HT-29 (cell line): ENCODE measurements around the gene PDGFA. TPM values are rescaled to one million over a fixed set of nuclear protein-coding genes. Genes with fewer than 3 reads are reported as not detected.

Source experiments
- DNase-seq: peaks from one replicate; pipeline ENCODE4 v3.0.0-alpha.2; 2015; ENCODE audit warnings: low spot score
- total RNA-seq: library from RNA; depleted of rRNA; stranded (reverse); fragments of >200 nt; shearing (Covaris generic); gene quantifications from 2 replicates; pipeline ENCODE4 v1.2.3, GENCODE V29; 2014

Gene PDGFA
- total RNA-seq, 1 experiment from 2014 or later: 15.8 TPM

GRCh38 chr7:537911-538634 lies 18.4 kb upstream of the PDGFA start:
- peak; percentile 95 for DNase-seq

DNA sequence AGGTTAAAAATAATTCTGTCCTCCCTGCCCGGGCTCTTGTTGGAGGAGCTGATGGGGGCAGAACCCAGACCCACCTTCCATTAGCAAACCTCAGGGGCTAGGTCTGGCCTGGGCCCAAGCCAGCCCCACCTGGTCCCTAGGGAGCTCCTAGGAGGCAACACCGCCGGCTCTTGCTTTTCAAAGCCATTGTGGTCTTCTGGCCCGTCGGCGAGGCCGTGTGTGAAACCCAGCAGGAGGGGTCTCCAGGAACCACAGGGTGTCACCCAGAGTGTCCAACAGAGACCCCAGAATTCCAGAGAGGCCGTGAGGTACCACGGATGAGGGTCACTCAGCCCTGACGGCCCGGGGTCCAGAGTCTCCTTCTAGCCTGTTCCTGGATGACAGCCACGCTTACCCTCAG lies 16.6 kb upstream of the PDGFA start:
- DNase-seq: no peak

DNA sequence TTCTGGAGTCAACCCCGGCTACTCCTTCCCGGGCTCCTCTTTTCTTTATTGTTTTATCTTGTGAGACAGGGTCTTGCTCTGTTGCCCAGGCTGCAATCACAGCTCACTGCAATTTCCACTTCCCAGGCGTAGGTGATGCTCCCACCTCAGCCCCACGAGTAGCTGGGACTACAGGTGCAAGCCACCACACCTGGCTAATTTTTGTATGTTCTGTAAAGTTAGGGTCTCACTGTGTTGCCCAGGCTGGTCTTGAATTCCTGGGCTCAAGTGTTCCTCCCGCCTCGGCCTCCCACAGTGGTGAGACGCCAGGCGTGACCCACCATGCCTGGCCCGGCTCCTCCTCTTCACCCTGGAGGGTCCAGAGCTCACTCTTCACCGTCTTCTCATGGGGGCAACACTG lies 15.3 kb upstream of the PDGFA start:
- DNase-seq: no peak

- no peak for DNase-seq
These were observed 14.4 kb upstream of the PDGFA start for GRCh38 chr7:534075-534474.

DNA sequence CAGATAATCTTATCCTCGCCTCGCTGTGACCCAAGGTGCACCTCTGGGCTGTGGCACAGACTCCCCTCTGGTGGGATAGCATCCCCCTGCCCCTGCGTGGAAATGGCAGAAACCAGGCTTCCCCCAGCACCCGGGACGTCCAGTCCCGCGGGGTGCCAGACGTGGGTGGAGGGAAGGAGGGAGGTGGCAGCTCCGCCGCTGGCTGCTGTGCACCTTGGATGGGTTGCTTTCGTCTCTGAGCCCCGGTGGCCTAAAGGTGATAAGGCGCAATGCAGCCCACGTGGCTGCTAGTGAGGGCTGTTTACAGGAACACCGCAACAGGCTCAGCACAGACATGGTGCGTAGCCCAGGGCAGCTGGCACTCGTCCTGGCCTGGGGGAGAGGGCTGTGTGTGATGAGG lies 13.6 kb upstream of the PDGFA start:
- DNase-seq: no peak

GRCh38 chr7:532379-533143 lies 12.9 kb upstream of the PDGFA start:
- no peak for DNase-seq

- no peak for DNase-seq
These were observed 12.1 kb upstream of the PDGFA start for GRCh38 chr7:531777-532176.

DNA sequence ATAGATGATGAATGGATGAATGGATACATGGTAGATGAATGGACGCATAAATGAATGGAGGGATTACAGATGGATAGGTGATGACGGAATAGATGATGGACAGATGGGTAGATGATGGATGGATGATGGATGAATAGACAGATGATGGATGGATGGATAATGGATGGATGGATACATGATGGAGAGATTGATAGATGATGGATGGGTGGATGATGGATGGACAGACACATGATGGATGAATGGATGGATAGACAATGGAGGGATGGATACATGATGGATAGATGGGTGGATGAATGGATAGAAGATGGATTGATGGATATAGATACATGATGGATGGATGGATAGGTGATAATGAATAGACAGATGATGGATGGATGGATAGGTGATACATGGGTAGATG lies 8.8 kb upstream of the PDGFA start:
- DNase-seq: no peak

- DNase-seq: peak; percentile 60
These were observed 8.1 kb upstream of the PDGFA start for GRCh38 chr7:527723-528122.

DNA sequence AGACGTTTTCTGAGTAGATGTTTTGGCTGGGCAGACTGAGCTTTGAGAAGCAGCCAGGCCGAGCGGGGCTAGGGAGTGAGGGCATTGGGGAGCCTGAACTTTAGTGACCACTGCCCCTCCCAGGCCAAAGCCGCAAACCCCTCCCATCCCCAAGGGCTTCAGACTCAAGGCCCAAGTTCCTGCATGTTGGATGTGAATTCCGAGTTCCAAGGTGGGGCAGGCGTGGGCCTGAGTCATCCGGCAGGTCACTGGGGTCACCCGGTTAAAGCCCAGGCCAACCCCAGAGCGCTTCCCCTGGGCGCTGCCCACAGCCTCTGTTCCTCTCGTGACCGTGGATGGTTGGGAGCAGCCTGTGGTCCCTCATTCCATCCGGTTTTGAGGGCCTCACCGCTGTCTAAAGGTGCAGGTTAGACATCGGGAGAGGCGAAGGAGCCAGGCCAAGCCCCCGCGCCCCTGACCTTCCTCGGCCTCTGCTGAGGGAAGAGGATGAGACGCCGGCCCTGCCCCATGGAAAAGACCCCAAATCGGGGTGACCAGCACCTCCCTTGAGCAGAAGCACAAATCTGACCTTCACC lies 6.9 kb upstream of the PDGFA start:
- no peak for DNase-seq

DNA sequence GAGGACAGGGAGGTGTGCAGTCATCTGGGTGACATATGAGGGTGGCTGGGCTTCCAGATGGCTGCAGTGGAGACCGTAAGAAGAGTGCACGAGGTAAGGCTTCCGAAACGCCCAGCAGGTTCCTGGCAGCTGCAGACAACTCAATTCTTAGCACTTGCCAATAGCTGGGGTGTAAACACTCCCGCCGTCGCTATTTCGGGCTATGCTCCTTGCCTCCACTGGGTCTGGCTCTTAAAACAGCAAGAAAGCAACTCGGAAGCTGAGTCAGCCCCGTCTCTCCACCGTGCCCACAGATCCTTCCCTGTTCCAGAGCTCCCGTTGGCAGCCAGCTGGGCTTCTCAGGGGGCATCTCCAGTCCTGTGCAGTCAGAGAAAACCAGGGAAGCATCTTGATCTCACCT lies 6.1 kb upstream of the PDGFA start:
- no peak for DNase-seq

GRCh38 chr7:524800-525199 lies 5.2 kb upstream of the PDGFA start:
- DNase-seq: no peak

DNA sequence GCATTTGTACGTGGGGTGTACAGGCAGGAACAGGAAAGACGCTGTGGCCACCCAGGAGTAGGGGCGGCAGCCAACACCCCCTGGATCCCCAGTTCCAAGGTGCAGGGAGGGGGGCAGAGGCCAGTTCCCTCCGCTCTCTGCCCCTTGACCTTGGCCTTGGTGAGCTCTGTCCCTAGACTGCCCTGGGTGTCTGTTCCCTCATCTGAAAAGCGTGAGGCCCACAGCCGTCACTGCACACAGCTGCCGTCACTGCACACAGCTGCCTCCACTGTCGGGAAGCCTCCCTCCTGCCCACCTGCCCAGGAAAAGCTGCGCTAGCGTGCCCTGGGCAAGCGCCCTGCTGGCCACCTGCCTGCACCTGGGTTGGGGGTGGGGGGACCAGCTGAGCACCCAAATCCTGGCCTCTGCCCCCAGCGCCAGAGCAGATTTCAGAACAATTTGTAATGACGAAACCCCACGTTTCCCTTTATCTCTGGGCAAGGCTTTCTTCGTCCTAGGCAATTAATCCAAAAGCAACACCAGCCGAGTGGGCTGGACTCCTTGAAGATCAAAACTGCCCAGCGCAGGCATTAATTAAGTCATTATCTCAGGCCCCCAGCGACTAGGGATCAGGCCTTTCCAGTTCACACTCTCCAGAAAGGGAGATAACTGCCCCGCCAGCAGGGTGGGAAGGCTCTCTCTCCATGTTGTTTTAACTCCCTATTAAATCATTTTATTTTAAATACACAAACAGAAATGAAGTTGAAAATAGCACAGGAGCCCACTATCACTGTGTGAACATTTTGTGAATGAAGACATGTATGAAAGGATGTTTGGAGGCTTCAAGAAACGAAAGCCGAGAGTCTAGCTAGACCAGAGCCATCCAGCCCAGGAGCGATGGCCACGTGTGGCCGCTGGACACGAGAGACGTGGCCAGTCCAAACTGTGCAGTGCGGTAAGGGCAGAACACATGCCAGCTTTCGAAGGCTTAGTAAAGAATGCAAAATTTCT lies 4.0 kb upstream of the PDGFA start:
- no peak for DNase-seq

DNA sequence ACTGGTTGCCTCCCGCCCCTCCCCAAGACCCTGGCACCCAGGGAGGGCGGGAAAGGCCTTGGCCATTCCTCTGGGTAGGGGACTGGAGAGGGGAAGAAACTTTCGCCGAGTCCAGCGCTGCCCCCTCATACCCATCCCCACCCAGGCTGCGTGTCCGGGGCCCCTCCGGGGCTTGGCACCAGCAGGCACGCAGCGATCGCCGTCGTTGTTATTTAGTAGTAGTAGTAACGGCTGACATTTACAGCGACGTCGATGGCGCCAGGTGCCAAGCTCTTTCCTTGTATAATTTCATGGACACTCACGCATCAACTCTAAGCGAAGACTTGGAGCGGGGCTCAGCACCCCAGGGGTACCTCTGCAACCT lies 3.3 kb upstream of the PDGFA start:
- DNase-seq: no peak

DNA sequence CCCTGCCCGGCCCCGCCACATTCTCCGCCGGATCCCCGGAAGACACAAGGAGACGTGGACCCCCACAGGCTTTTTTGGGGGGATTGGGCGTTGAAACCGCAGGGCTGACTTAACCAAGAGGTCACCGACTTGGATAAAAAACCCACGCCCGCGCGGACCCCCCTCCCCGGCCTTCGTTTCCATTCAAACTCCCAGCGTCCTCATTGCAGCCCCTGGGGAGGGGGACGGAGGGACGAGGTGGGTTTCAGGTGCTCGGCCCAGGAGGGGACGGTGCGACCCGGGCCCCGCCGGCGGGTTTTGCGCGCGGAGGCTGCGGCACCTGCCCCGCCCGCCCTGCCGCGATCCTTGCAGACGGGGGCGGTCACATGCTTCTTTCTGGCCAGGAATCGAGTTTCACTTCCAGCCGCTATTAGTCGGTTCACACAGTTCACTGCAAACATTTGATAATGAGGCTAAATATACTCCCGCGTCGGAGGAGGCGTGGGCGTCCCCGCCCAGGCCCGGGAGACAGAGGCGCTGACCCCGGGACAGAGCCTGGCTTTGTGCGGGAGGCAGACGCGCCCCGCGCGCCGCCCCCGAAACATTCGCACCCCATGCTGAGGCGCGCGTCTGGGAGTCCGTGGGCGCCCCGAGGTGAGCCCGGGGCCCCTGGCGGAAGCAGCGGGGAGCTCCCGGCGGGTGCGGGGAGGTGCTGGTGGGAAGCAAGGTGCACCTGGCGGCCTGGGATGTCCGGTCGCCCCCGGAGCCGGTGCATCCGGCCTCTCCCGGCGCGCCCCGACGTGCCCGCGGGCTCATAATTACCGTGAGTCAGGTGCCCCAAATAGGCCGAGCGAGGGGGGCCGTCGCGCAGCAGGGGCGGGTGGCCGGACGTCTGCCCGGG lies 2.7 kb upstream of the PDGFA start:
- DNase-seq: peak; percentile 63

- peak; percentile 82 for DNase-seq
These were observed 1.8 kb upstream of the PDGFA start for GRCh38 chr7:521221-522070.

DNA sequence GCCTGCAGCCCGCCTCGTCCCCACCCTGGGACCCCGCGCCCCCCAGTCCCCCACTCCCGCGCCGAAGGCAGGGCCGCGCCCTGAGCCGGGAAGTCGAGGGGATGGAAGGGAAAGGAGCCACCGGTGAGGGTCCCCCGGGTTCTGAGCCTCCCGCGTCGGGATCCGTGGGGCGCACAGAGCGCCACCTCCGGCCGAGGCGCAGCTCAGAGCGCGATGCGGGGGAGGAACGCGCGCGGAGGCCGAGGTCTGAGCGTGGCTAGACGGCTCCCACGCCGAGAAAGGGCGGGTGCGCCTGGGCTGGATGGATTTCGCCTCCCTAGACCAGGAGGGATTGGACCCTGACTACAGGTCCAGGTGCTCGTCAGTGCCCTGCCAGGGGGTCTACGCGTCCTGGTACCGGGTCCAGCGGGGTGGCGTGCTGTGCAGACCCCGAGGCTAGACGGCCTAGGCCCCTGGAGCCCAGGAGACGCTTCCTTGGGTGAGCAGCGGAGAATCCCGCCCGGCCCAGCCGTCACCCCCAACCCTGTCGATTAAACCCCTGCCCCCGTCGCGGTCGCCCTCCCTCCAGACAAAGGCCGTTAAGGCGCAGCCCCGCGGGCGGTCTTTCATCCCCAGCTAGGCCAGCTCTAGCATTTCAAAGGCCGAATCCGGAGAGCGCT lies 986 bp upstream of the PDGFA start:
- no peak for DNase-seq

DNA sequence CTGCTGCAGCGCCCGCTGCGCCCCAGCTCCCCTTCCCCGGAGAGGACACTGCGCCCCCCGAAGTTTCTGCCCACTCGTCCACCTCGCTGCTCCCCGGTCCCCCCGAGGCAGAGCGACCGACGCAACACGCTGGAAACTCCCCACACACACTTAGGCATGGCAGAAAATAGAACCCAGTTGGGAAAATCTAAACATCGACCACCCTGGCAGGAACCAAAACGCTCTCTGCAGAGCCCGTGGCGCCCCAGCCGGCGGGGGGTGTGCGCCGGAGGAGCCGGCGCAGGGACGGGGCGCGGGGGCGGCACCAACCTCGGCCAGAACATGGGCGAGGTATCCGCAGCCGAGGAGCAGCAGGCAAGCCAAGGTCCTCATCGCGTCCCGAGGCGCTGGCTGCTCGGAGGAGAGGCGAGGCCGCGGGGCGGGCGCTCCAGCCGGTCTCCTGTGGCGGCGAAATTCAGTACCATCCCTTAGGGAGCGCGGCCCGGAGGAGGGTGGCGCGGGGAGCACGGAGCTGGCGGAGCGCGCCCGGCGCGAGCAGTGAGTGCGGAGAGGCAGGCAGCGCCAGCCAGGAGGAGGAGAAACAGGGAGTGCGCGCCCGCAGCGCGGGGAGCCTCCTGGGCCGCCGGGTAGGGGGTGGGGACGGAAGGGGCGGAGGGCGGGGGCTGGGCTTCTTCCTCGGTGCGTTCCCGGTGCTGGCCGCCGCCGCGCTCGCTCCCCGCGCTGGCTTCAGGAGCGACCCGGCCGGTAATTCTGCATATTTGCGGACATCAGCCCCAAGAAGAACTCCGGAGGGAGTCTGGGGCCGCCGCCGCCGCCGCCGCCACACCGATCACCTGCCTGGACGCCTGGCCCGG lies 789 bp downstream of the PDGFA start:
- DNase-seq: peak; percentile 90
